OCI-LY3 (cell line): ENCODE data around the gene SSUH2.

Experiments
- H2AFZ ChIP-seq: fragments of 200-600, 300-600 bp; shearing (Covaris generic); 2 replicates; pipeline ENCODE4 v1.6.0; 2014; ENCODE audit warnings: antibody characterized with exemption, low read depth, low read length
- H3K27ac ChIP-seq: fragments of 200-600, 300-600 bp; sonication (generic); 2 replicates; pipeline ENCODE4 v1.5.1; 2014; ENCODE audit warnings: mild to moderate bottlenecking, low read length, moderate library complexity, mixed read lengths
- H3K27me3 ChIP-seq: fragments of 200-600, 300-600 bp; sonication (generic); 2 replicates; pipeline ENCODE4 v1.6.1; 2014; ENCODE audit warnings: low read depth, low read length, mixed read lengths
- H3K36me3 ChIP-seq: fragments of 200-600, 300-600 bp; sonication (generic); replicated peaks from 2 replicates; pipeline ENCODE3; 2014; ENCODE audit warnings: low read depth, low read length, mixed read lengths
- H3K4me1 ChIP-seq: fragments of 300-600, 200-600 bp; sonication (generic); 2 replicates; pipeline ENCODE4 v1.6.1; 2014; ENCODE audit warnings: low read length, mixed read lengths
- H3K4me2 ChIP-seq: fragments of 200-600, 300-600 bp; sonication (generic); 2 replicates; pipeline ENCODE4 v1.6.1; 2014; ENCODE audit warnings: low read length, mixed read lengths
- H3K4me3 ChIP-seq: fragments of 300-600, 200-600 bp; sonication (generic); 2 replicates; pipeline ENCODE4 v1.5.1; 2014; ENCODE audit warnings: antibody characterized with exemption, mild to moderate bottlenecking, low read length, moderate library complexity
- H3K79me2 ChIP-seq: fragments of 300-600, 200-600 bp; shearing (Covaris generic); 2 replicates; pipeline ENCODE4 v1.6.1; 2014; ENCODE audit warnings: mild to moderate bottlenecking, low read length, mixed read lengths
- H3K9ac ChIP-seq: fragments of 300-600, 200-600 bp; shearing (Covaris generic); 2 replicates; pipeline ENCODE4 v1.6.0; 2014; ENCODE audit warnings: mild to moderate bottlenecking, low read length, moderate library complexity
- H3K9me3 ChIP-seq: fragments of 200-600, 300-600 bp; shearing (Covaris generic); 2 replicates; pipeline ENCODE4 v1.6.1; 2014; ENCODE audit warnings: low read length, mixed read lengths; ENCODE audit not compliant: insufficient read depth
- H4K20me1 ChIP-seq: fragments of 200-600, 300-600 bp; sonication (generic); 2 replicates; pipeline ENCODE4 v1.6.1; 2016; ENCODE audit warnings: low read length, mixed read lengths; ENCODE audit not compliant: insufficient read depth
- CTCF ChIP-seq: fragments of 200-600, 300-600 bp; sonication (generic); IDR thresholded peaks from 2 replicates; pipeline ENCODE4 v1.5.1; 2014; ENCODE audit warnings: antibody characterized with exemption, low read length, low read depth
- EZH2phosphoT487 ChIP-seq: fragments of 200-600 bp; shearing (Covaris generic); IDR thresholded peaks from 2 replicates; pipeline ENCODE4 v1.6.1; 2018; ENCODE audit warnings: antibody characterized with exemption, mixed run types, low read depth

The SSUH2 gene

DNA sequence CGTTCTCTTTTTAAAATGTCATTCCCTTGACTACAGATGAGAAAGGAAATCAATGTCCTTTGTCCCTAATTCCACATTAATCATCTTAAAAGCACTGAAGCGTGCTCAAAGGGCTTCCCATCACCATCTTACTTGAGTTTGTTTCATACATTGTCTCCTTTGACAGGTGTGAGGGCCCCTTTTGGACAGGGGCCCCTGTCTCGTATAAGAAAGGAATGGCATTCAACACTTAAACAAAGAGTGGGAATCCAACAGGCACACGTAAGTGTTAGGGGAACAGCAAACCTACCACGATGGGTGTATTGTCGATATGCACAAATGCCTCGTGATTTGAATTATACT lies 5.0 kb downstream of the SSUH2 start:
- Histone ChIP-seq H3K9me3 (no peaks in the 10 kb centered on the region), H3K27me3 (peaks cover 13% of the 10 kb centered on the region)

DNA sequence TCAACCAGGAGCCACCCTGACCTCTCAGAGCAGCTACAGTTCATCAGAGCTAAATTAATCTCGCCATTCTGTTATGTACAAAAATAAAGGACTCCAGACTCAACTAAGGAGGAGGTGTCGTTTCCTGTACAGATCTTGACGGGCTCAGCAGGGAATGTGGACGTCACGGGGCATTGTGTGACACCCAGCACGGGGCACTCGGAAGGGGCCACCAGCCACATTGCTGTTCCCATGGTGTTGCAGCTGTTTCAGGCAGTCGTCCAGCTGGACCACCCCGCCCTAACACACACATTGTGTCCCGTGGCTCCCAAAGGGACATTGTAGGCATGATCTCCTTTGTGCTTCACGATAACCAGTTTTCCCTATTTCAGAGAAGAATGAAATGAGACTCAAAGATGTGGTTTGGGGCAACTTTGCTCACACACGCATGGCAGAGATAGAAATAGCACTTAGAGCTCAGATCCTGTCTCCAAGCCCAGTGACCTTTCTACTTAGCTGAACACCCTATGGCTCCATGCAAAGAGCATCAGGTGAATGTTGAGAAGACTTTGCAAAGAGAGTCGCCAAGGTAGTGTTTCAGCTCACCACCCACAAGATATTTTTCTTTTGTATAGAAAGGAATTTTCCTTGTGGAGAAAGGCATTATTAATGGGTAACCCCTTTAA lies 5.5 kb downstream of the SSUH2 start:
- Histone ChIP-seq H3K9me3 (no peaks in the 10 kb centered on the region), H2AFZ (no peak overlapping the region), H3K4me2 (no peak overlapping the region)

More for the DNA sequence above, 5.0 kb downstream of the SSUH2 start:
- no peak overlapping the region for H3K9ac ChIP-seq
- H3K36me3 ChIP-seq = no peaks in the 10 kb centered on the region
- no peaks in the 10 kb centered on the region for H4K20me1 ChIP-seq
- TF ChIP-seq EZH2phosphoT487 = no peak
- TF ChIP-seq CTCF = no peak
- no peaks in the 10 kb centered on the region for H3K4me1 ChIP-seq
- H3K4me3 ChIP-seq = no peak overlapping the region
- H3K4me2 ChIP-seq = no peak overlapping the region
- H3K79me2 ChIP-seq = no peaks in the 10 kb centered on the region
- no peak overlapping the region for H3K27ac ChIP-seq
- no peak overlapping the region for H2AFZ ChIP-seq

GRCh38 chr3:8637348-8637747 lies 7.2 kb downstream of the SSUH2 start:
- no peaks in the 10 kb centered on the region for H3K9me3 ChIP-seq
- no peak overlapping the region for H3K4me3 ChIP-seq
- no peaks in the 10 kb centered on the region for H3K4me1 ChIP-seq
- H3K36me3 ChIP-seq = no peaks in the 10 kb centered on the region
- H3K27ac ChIP-seq = no peak overlapping the region
- H3K9ac ChIP-seq = no peak overlapping the region
- H4K20me1 ChIP-seq = no peaks in the 10 kb centered on the region
- TF ChIP-seq EZH2phosphoT487 (no peak), CTCF (no peak)
- H3K79me2 ChIP-seq = no peaks in the 10 kb centered on the region
- H2AFZ ChIP-seq = no peak overlapping the region
- H3K4me2 ChIP-seq = no peak overlapping the region
- H3K27me3 ChIP-seq = peaks cover 6% of the 10 kb centered on the region; the same call in 1 of the 2 replicates

More for the DNA sequence above, 5.5 kb downstream of the SSUH2 start:
- no peaks in the 10 kb centered on the region for H4K20me1 ChIP-seq
- H3K27me3 ChIP-seq = peaks cover 9% of the 10 kb centered on the region
- H3K4me3 ChIP-seq = no peak overlapping the region
- no peaks in the 10 kb centered on the region for H3K79me2 ChIP-seq
- no peaks in the 10 kb centered on the region for H3K36me3 ChIP-seq
- no peak for TF ChIP-seq CTCF
- no peak for TF ChIP-seq EZH2phosphoT487
- no peaks in the 10 kb centered on the region for H3K4me1 ChIP-seq
- H3K27ac ChIP-seq = no peak overlapping the region
- H3K9ac ChIP-seq = no peak overlapping the region

DNA sequence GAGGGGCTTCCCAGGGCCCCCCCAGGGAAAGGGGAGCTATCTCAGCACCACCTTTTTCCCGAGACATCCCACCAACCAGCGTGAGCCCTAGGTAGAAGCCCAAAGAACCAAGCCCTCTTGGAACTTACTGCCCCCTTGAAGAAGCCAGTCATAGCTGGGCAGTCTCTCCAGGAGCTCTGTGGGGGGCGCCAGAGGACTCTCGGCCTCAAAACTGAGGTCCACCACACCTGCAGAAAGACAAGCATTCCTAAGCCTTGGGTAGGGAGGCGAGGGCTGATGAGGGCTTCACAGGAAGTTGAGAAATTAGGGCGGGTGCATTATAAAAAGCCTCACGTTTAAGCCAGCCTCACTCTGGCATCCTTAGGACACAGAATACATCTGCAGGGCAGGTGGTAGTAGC lies 9.0 kb downstream of the SSUH2 start:
- no peaks in the 10 kb centered on the region for H4K20me1 ChIP-seq
- no peak overlapping the region for H3K9ac ChIP-seq
- peaks cover 6% of the 10 kb centered on the region; the same call in 1 of the 2 replicates for H3K27me3 ChIP-seq
- no peaks in the 10 kb centered on the region for H3K9me3 ChIP-seq
- no peak overlapping the region for H3K27ac ChIP-seq
- H3K4me3 ChIP-seq = no peak overlapping the region
- no peak overlapping the region for H2AFZ ChIP-seq
- TF ChIP-seq EZH2phosphoT487 = no peak
- TF ChIP-seq CTCF = no peak
- no peak overlapping the region for H3K4me2 ChIP-seq
- H3K4me1 ChIP-seq = no peaks in the 10 kb centered on the region
- no peaks in the 10 kb centered on the region for H3K36me3 ChIP-seq
- no peaks in the 10 kb centered on the region for H3K79me2 ChIP-seq
